K562 (cell line): ENCODE measurements around the gene ARHGAP22. TPM values are rescaled to one million over a fixed set of nuclear protein-coding genes. Genes with fewer than 3 reads are reported as not detected.

Source experiments
- ATAC-seq: fragments of 200-7000 bp; cut with Tn5 transposase; 3 replicates; pipeline ENCODE4 v1.9.1; 2020; ENCODE audit warnings: moderate library complexity
- BruUV-seq: library from RNA; stranded (reverse); fragments of 400-500 nt; replicated peaks from 2 replicates; lab custom pipeline; 2021; lab: Mats Ljungman, UMichigan
- CTCF ChIA-PET: fragments of 300-600 bp; formaldehyde crosslinking; extraction: SDS; loops from one replicate; lab custom pipeline; 2021; ENCODE audit warnings: low intra/inter-chr PET ratio; lab: Yijun Ruan, JAX
- POLR2A ChIA-PET: fragments of 300-600, 350-650 bp; sonication (Branson Sonifier 250); formaldehyde crosslinking; extraction: SDS; loops from one replicate; lab custom pipeline; 2021; ENCODE audit warnings: antibody characterized with exemption, inconsistent platforms; lab: Yijun Ruan, JAX
- DNase-seq, 4 experiments: peaks; one replicate each; pipeline versions ENCODE4 v3.0.0 to v3.0.0-alpha.2; 2011 to 2018; ENCODE audit warnings: low spot score in 3 of 4, mixed read lengths in 3 of 4; ENCODE audit errors: extremely low read depth in 1 of 4
- FAIRE-seq: peaks from 2 replicates; lab custom pipeline; 2011; peaks lifted over from hg19 to GRCh38; lab: Jason Lieb, UNC
- H2AFZ ChIP-seq: 2 replicates; pipeline ENCODE4 v1.6.0; 2011; ENCODE audit warnings: low read depth, low read length, control low read depth, inconsistent platforms
- H3K27ac ChIP-seq: fragments of 200-600 bp; 3 replicates; pipeline ENCODE4 v1.8.0; 2011; ENCODE audit warnings: low read depth, mild to moderate bottlenecking, control low read depth, inconsistent platforms, low read length, moderate library complexity, mixed read lengths; ENCODE audit errors: extremely low read depth
- H3K27me3 ChIP-seq, 2 experiments: fragments of 300-600 bp in 1 of 2; 2 replicates in 1 of 2; 3 replicates in 1 of 2; pipeline versions ENCODE4 v1.6.0 to v1.8.0; 2011; ENCODE audit warnings: inconsistent platforms in 2 of 2, low read length in 2 of 2, mild to moderate bottlenecking in 1 of 2, mixed read lengths in 1 of 2, moderate library complexity in 1 of 2; ENCODE audit not compliant: control insufficient read depth in 2 of 2, insufficient read depth in 2 of 2
- H3K36me3 ChIP-seq: fragments of 300-600 bp; 3 replicates; pipeline ENCODE4 v1.8.0; 2011; ENCODE audit warnings: mild to moderate bottlenecking, low read length, inconsistent platforms; ENCODE audit not compliant: control insufficient read depth, insufficient read depth
- H3K4me1 ChIP-seq, 2 experiments: fragments of 200-600 bp in 1 of 2; replicated peaks in 1 of 2; 2 replicates in 1 of 2; 3 replicates in 1 of 2; pipeline versions ENCODE4 v1.5.1 to v1.8.0; 2011; ENCODE audit warnings: inconsistent platforms in 2 of 2, low read length in 2 of 2, mild to moderate bottlenecking in 1 of 2, mixed read lengths in 1 of 2, moderate library complexity in 1 of 2; ENCODE audit not compliant: control insufficient read depth in 2 of 2, insufficient read depth in 2 of 2
- H3K4me2 ChIP-seq: 2 replicates; pipeline ENCODE4 v1.6.1; 2011; ENCODE audit warnings: low read length, control low read depth, inconsistent platforms, mixed read lengths; ENCODE audit not compliant: insufficient read depth
- H3K4me3 ChIP-seq: fragments of 200-600 bp; sonication (generic), shearing (Covaris generic); 2 replicates; pipeline ENCODE4 v1.5.1; 2016; ENCODE audit warnings: control low read depth, inconsistent platforms
- H3K79me2 ChIP-seq: fragments of 200-600 bp; 3 replicates; pipeline ENCODE4 v1.8.0; 2011; ENCODE audit warnings: low read length, inconsistent platforms; ENCODE audit not compliant: control insufficient read depth, insufficient read depth
- H3K9ac ChIP-seq, 2 experiments: 2 replicates each; pipeline versions ENCODE4 v1.6.0 to v1.6.1; 2011; ENCODE audit warnings: low read depth in 2 of 2, low read length in 2 of 2, control low read depth in 1 of 2, inconsistent platforms in 1 of 2, mild to moderate bottlenecking in 1 of 2, mixed read lengths in 1 of 2; ENCODE audit not compliant: insufficient read depth in 1 of 2
- H3K9me1 ChIP-seq: one replicate; pipeline ENCODE4 v1.6.0; 2011; ENCODE audit warnings: inconsistent platforms, mild to moderate bottlenecking, low read length, moderate library complexity; ENCODE audit not compliant: control insufficient read depth, insufficient read depth
- H3K9me3 ChIP-seq: replicated peaks from 2 replicates; pipeline ENCODE4 v1.5.1; 2011; ENCODE audit warnings: low read depth, low read length, inconsistent platforms; ENCODE audit not compliant: control insufficient read depth, insufficient read depth
- H4K20me1 ChIP-seq: replicated peaks from 2 replicates; pipeline ENCODE4 v1.6.1; 2011; ENCODE audit warnings: low read length, inconsistent platforms, mixed read lengths; ENCODE audit not compliant: control insufficient read depth, insufficient read depth
- ASH1L ChIP-seq: fragments of 450-650 bp; IDR thresholded peaks from 2 replicates; pipeline ENCODE4 v1.6.1; 2018; ENCODE audit warnings: borderline replicate concordance, mild to moderate bottlenecking, low read depth; ENCODE audit not compliant: partially characterized antibody
- BCOR ChIP-seq: fragments of 450-650 bp; IDR thresholded peaks from 2 replicates; pipeline ENCODE4 v1.6.1; 2016
- CBX3 ChIP-seq, 2 experiments: IDR thresholded peaks; 1 replicate in 1 of 2; 2 replicates in 1 of 2; pipeline ENCODE4 v1.6.1; 2012; ENCODE audit warnings: inconsistent platforms in 2 of 2, low read length in 2 of 2, borderline replicate concordance in 1 of 2, control low read depth in 1 of 2
- CHD1 ChIP-seq: fragments of 200-600 bp; sonication (generic); IDR thresholded peaks from one replicate; pipeline ENCODE4 v1.6.1; 2012; ENCODE audit warnings: mild to moderate bottlenecking, moderate library complexity, low read length, inconsistent platforms
- DIDO1 ChIP-seq: fragments of 450-650 bp; IDR thresholded peaks from 2 replicates; pipeline ENCODE4 v1.6.1; 2016; ENCODE audit warnings: low read depth, missing biosample characterization, missing genetic modification characterization
- DNMT1 ChIP-seq: fragments of 450-650 bp; IDR thresholded peaks from 2 replicates; pipeline ENCODE4 v1.6.1; 2016; ENCODE audit warnings: antibody characterized with exemption, mild to moderate bottlenecking
- ETV5 ChIP-seq: sonication (generic); formaldehyde crosslinking; IDR thresholded peaks from 2 replicates; pipeline ENCODE4 v1.4.0; 2020; ENCODE audit warnings: low read depth, mild to moderate bottlenecking, missing genetic modification reagents
- GABPB1 ChIP-seq: sonication (generic); formaldehyde crosslinking; IDR thresholded peaks from 2 replicates; pipeline ENCODE4 v1.8.0; 2022; ENCODE audit warnings: mild to moderate bottlenecking, missing genetic modification reagents
- ILF3 ChIP-seq: fragments of 450-650 bp; IDR thresholded peaks from 2 replicates; pipeline ENCODE4 v1.6.1; 2018; ENCODE audit warnings: antibody characterized with exemption, mild to moderate bottlenecking, moderate library complexity, borderline replicate concordance
- MYNN ChIP-seq, 2 experiments: sonication (generic); formaldehyde crosslinking in 1 of 2; IDR thresholded peaks; 2 replicates each; pipeline versions ENCODE4 v1.5.0 to v1.6.1; 2016 to 2020; ENCODE audit warnings: antibody characterized with exemption in 1 of 2, missing genetic modification reagents in 1 of 2
- PHB2 ChIP-seq: fragments of 450-650 bp; IDR thresholded peaks from 2 replicates; pipeline ENCODE4 v1.6.1; 2017; ENCODE audit warnings: low read depth
- PHF20 ChIP-seq: fragments of 450-650 bp; IDR thresholded peaks from 2 replicates; pipeline ENCODE4 v1.6.1; 2018; ENCODE audit not compliant: partially characterized antibody
- POLR2AphosphoS2 ChIP-seq: IDR thresholded peaks from 2 replicates; pipeline ENCODE4 v1.6.1; 2012; ENCODE audit warnings: low read length, improper control_type of control experiment
- RBM25 ChIP-seq: fragments of 200-400 bp; formaldehyde crosslinking; IDR thresholded peaks from 2 replicates; pipeline ENCODE4 v1.6.1; 2018; ENCODE audit warnings: low read length, low read depth, moderate library complexity; ENCODE audit not compliant: severe bottlenecking
- RFX1 ChIP-seq: fragments of 450-650 bp; IDR thresholded peaks from 2 replicates; pipeline ENCODE4 v1.6.1; 2016; ENCODE audit warnings: mild to moderate bottlenecking, moderate library complexity
- ZFP30 ChIP-seq: fragments of 250-450 bp; sonication (Bioruptor Pico); IDR thresholded peaks from 2 replicates; pipeline ENCODE4 v1.8.0; 2022; ENCODE audit warnings: moderate library complexity, mild to moderate bottlenecking, inconsistent platforms, borderline replicate concordance
- ZNF146 ChIP-seq: IDR thresholded peaks from one replicate; pipeline ENCODE4 v1.6.1; 2018; ENCODE audit warnings: missing compliant biosample characterization; ENCODE audit not compliant: unreplicated experiment
- ZNF354B ChIP-seq: fragments of 250-450 bp; sonication (Bioruptor Pico); IDR thresholded peaks from 2 replicates; pipeline ENCODE4 v1.4.0; 2020
- ZNF445 ChIP-seq: fragments of 250-450 bp; sonication (Bioruptor Pico); IDR thresholded peaks from 2 replicates; pipeline ENCODE4 v1.4.0; 2020; ENCODE audit warnings: low read depth, mild to moderate bottlenecking, moderate library complexity
- WGBS: fragments of 100-300 bp; shearing (Covaris generic); methylation state at CpG from one replicate; pipeline ENCODE4 v1.1.6; 2016; ENCODE audit warnings: low coverage, mixed read lengths; ENCODE audit not compliant: insufficient coverage; ENCODE audit errors: missing lambda C conversion rate; 5-methylcytosine and 5-hydroxymethylcytosine counted together
- in situ Hi-C: fragments of 300-500 bp; cut with MboI; formaldehyde crosslinking; loops from 4 replicates; pipeline ENCODE4 v1.15.0; 2018; ENCODE audit warnings: inconsistent platforms, mixed read lengths
- intact Hi-C: fragments of 100-400 bp; cut with micrococcal nuclease; formaldehyde crosslinking; loops from 2 replicates; pipeline ENCODE4 v1.14.2; 2022
- polyA plus RNA-seq, 8 experiments: library from polyadenylated mRNA; depleted of rRNA in 4 of 8; stranded (reverse) in 5 of 8; unstranded in 3 of 8; fragments of >200 nt; fragmentation: Nextera tagmentation in 2 of 8; fragmentation: Illumina TruSeq in 1 of 8; extraction: Ambion mirVana in 2 of 8; extraction: Trizol in 1 of 8; gene quantifications; 2 replicates each; pipeline versions ENCODE4 v1.2.1 to v1.2.3, GENCODE V29; 2011 to 2014; ENCODE audit warnings: inconsistent platforms in 1 of 8, missing spikeins in 1 of 8
- total RNA-seq, 7 experiments: library from RNA; depleted of rRNA in 6 of 7; stranded (reverse); fragments of >200 nt in 6 of 7; fragmentation: Illumina TruSeq in 2 of 7; extraction: Trizol in 2 of 7; gene quantifications; 2 replicates each; pipeline versions ENCODE4 v1.2.1 to v1.2.3, GENCODE V29; 2011 to 2021; ENCODE audit warnings: low replicate concordance in 1 of 7
- TF ChIP-seq, protein P1 (sequence below): sonication (generic); IDR thresholded peaks from 2 replicates; pipeline ENCODE4 v1.6.1; 2016
- TF ChIP-seq, protein P2 (sequence below): sonication (generic); formaldehyde crosslinking; IDR thresholded peaks from 2 replicates; pipeline ENCODE4 v1.8.0; 2022; ENCODE audit warnings: missing genetic modification reagents, mild to moderate bottlenecking, borderline replicate concordance

The ARHGAP22 gene
- total and polyA plus RNA-seq, 9 of the 15 experiments (the other 6 are each of a cell fraction or from before 2014, with no cell fraction given): 1.3 to 28.1 (median 12.7) TPM

DNA sequence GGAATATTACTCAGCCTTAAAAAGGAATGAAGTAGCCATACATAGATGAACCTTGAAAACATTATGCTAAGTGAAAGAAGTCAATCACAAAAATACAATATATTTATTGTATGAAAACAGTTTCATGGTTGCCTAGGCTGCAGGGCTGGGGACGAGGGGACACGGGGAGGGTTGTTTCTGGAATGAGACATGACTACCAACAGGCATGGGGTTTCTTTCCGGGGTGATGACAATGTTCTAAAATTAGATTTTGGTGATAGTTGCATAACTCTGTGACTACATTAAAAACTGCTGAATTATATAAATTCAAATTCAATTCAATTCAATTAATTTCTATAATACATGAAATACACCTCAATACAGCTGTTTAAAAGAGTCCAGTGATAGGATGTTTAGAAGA, 88.0 kb downstream of the ARHGAP22 start:
- 94% methylated on average over 3 of the region's 3 CpGs for WGBS
- H3K9me1 ChIP-seq: no peaks in the 10 kb centered on the region

DNA sequence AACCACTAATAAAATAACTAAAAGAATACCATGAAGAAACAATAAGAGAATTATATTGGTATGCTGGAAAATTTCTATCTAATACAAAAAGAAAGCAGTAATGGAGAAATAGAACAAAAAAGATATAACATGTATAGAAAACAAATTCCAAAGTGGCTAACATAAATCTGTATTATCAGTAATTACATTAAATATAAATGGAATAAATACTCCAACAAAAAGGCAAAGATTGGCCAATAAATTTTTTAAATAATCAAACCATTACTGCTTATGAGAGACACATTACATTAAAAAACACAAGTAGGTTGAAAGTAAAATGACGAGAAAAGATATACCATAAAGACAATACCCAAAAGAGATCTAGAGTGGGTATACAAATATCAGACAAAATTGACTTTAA, 90.0 kb downstream of the ARHGAP22 start:
- H2AFZ ChIP-seq: no peak overlapping the region
- DNase-seq (no peak), ATAC-seq (no peak), FAIRE-seq (no peak)
- no peak overlapping the region for H3K4me3 ChIP-seq
- WGBS: 75% methylated on average over 1 of the region's 1 CpG
- H3K4me2 ChIP-seq: no peak overlapping the region
- BruUV-seq: no TSS peak
- no peak overlapping the region for H3K27ac ChIP-seq
- peaks cover 97% of the 10 kb centered on the region for H3K79me2 ChIP-seq
- no peak overlapping the region for H3K9ac ChIP-seq
- peaks cover 12 to 30% of the 10 kb centered on the region in 2 experiments; a peak in 4 of 5 replicates for H3K4me1 ChIP-seq
- peaks cover 3% of the 10 kb centered on the region; the same call in 1 of the 3 replicates for H3K36me3 ChIP-seq
- no peaks in the 10 kb centered on the region for H3K27me3 ChIP-seq
- in situ Hi-C loops (loop anchor here (5.0 kb wide), 1 partner anchor 303 kb away; no protein-coding TSS in a partner anchor), intact Hi-C loops (no loop called here)
- no peaks in the 10 kb centered on the region; the same call in 1 of the 2 replicates for H3K9me3 ChIP-seq
- POLR2A ChIA-PET: no interaction called here
- no peaks in the 10 kb centered on the region for H3K9me1 ChIP-seq
- no peaks in the 10 kb centered on the region for H4K20me1 ChIP-seq
- CTCF ChIA-PET: no interaction called here
- TF ChIP-seq, protein P1, sequence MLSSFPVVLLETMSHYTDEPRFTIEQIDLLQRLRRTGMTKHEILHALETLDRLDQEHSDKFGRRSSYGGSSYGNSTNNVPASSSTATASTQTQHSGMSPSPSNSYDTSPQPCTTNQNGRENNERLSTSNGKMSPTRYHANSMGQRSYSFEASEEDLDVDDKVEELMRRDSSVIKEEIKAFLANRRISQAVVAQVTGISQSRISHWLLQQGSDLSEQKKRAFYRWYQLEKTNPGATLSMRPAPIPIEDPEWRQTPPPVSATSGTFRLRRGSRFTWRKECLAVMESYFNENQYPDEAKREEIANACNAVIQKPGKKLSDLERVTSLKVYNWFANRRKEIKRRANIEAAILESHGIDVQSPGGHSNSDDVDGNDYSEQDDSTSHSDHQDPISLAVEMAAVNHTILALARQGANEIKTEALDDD: no peak
- TF ChIP-seq, protein P2, sequence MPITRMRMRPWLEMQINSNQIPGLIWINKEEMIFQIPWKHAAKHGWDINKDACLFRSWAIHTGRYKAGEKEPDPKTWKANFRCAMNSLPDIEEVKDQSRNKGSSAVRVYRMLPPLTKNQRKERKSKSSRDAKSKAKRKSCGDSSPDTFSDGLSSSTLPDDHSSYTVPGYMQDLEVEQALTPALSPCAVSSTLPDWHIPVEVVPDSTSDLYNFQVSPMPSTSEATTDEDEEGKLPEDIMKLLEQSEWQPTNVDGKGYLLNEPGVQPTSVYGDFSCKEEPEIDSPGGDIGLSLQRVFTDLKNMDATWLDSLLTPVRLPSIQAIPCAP (CRISPR knock-in tag): no peak
- no peak for TF ChIP-seq RFX1
- TF ChIP-seq GABPB1: no peak
- TF ChIP-seq ASH1L: no peak
- TF ChIP-seq DIDO1: no peak
- no peak for TF ChIP-seq PHF20
- no peak for TF ChIP-seq ETV5 (CRISPR knock-in tag)
- TF ChIP-seq CBX3 (IDR thresholded peaks at IDR 0.05; ENCODE audit: borderline replicate concordance in 1 of 2, low read length in 2 of 2): 0 out of 3 replicates have a peak, but pooled peaks of 1 of the 2 experiments have one; percentile 23
- no peak for TF ChIP-seq DNMT1
- TF ChIP-seq MYNN (IDR thresholded peaks at IDR 0.05): no peak
- no peak for TF ChIP-seq MYNN (CRISPR knock-in tag; IDR thresholded peaks at IDR 0.05)
- peak; percentile 64; the same call in 1 of the 2 replicates for TF ChIP-seq ZNF354B (CRISPR knock-in tag)

More for the DNA sequence above, 88.0 kb downstream of the ARHGAP22 start:
- H3K9ac ChIP-seq: no peak overlapping the region
- TF ChIP-seq ZFP30 (CRISPR knock-in tag) (no peak), ZNF146 (peak; percentile 65), POLR2AphosphoS2 (no peak), ILF3 (no peak), RBM25 (peak; percentile 14), CHD1 (no peak), BCOR (0 out of 2 replicates have a peak, but pooled peaks have one; percentile 43), ZNF445 (CRISPR knock-in tag) (no peak), PHB2 (no peak)
- H4K20me1 ChIP-seq: no peaks in the 10 kb centered on the region
- no peak for FAIRE-seq
- no peaks in the 10 kb centered on the region for H3K27me3 ChIP-seq
- peaks cover 9% of the 10 kb centered on the region; the same call in 1 of the 3 replicates for H3K36me3 ChIP-seq
- no peak overlapping the region for H3K4me2 ChIP-seq
- H3K4me3 ChIP-seq: no peak overlapping the region
- no peak for ATAC-seq
- BruUV-seq: no TSS peak
- DNase-seq: no peak
- peaks cover 12 to 26% of the 10 kb centered on the region in 2 experiments; a peak in 4 of 5 replicates for H3K4me1 ChIP-seq
- intact Hi-C loops: no loop called here
- H2AFZ ChIP-seq: no peak overlapping the region
- no peak overlapping the region for H3K27ac ChIP-seq
- CTCF ChIA-PET: no interaction called here
- peaks cover 97% of the 10 kb centered on the region for H3K79me2 ChIP-seq
- in situ Hi-C loops: no loop called here
- no peaks in the 10 kb centered on the region; the same call in 1 of the 2 replicates for H3K9me3 ChIP-seq
- POLR2A ChIA-PET: no interaction called here
